GM12878 (cell line): ENCODE results near the gene EVA1A. TPM values are rescaled to one million over a fixed set of nuclear protein-coding genes. Genes with fewer than 3 reads are reported as not detected.

Source experiments
- ATAC-seq: fragments of 200-7000 bp; cut with Tn5 transposase; 3 replicates; pipeline ENCODE4 v1.9.1; 2020; ENCODE audit warnings: mild to moderate bottlenecking, moderate library complexity
- BruUV-seq: library from RNA; stranded (reverse); fragments of 400-500 nt; replicated peaks from 2 replicates; lab custom pipeline; 2021; lab: Mats Ljungman, UMichigan
- CTCF ChIA-PET: fragments of 300-600 bp; sonication (Branson Sonifier 250); formaldehyde crosslinking; extraction: SDS; loops from one replicate; lab custom pipeline; 2021; ENCODE audit warnings: inconsistent platforms; lab: Yijun Ruan, JAX
- POLR2A ChIA-PET: fragments of 350-600 bp; formaldehyde crosslinking; extraction: SDS; loops from one replicate; lab custom pipeline; 2021; ENCODE audit warnings: inconsistent platforms; lab: Charles Lee
- RAD21 ChIA-PET: fragments of 300-600 bp; sonication (Branson Sonifier 250); formaldehyde crosslinking; loops from one replicate; lab custom pipeline; 2023; ENCODE audit warnings: antibody characterized with exemption; ENCODE audit not compliant: unreplicated experiment; lab: Charles Lee
- SMC1A ChIA-PET: fragments of 300-600 bp; sonication (Branson Sonifier 250); formaldehyde crosslinking; loops from one replicate; lab custom pipeline; 2023; ENCODE audit not compliant: unreplicated experiment, uncharacterized antibody; lab: Charles Lee
- DNase-seq: peaks from one replicate; pipeline ENCODE4 v3.0.0-alpha.2; 2011; ENCODE audit warnings: low read depth, low spot score
- FAIRE-seq: peaks from 3 replicates; lab custom pipeline; 2011; peaks lifted over from hg19 to GRCh38; lab: Jason Lieb, UNC
- H2AFZ ChIP-seq: 2 replicates; pipeline ENCODE4 v1.6.0; 2011; ENCODE audit warnings: low read depth, low read length, control low read depth; ENCODE audit not compliant: control insufficient read depth
- H3K27ac ChIP-seq: 2 replicates; pipeline ENCODE4 v1.5.1; 2011; ENCODE audit warnings: control low read depth; ENCODE audit not compliant: control insufficient read depth, insufficient read depth
- H3K27me3 ChIP-seq, 2 experiments: replicated peaks in 1 of 2; 2 replicates each; pipeline versions ENCODE4 v1.6.0 to v1.6.1; 2011; ENCODE audit warnings: low read length in 1 of 2; ENCODE audit not compliant: control insufficient read depth in 2 of 2, insufficient read depth in 2 of 2
- H3K36me3 ChIP-seq, 2 experiments: 2 replicates each; pipeline ENCODE4 v1.5.1; 2011; ENCODE audit warnings: low read length in 1 of 2; ENCODE audit not compliant: control insufficient read depth in 2 of 2, insufficient read depth in 2 of 2
- H3K4me1 ChIP-seq: 2 replicates; pipeline ENCODE4 v1.6.1; 2011; ENCODE audit warnings: mild to moderate bottlenecking, low read length, moderate library complexity, mixed read lengths; ENCODE audit not compliant: control insufficient read depth, insufficient read depth
- H3K4me2 ChIP-seq: 2 replicates; pipeline ENCODE4 v1.6.0; 2011; ENCODE audit warnings: control low read depth; ENCODE audit not compliant: control insufficient read depth, insufficient read depth
- H3K4me3 ChIP-seq: fragments of 200-600 bp; sonication (generic); 2 replicates; pipeline ENCODE4 v1.5.1; 2016
- H3K79me2 ChIP-seq: 2 replicates; pipeline ENCODE4 v1.6.0; 2011; ENCODE audit warnings: low read length; ENCODE audit not compliant: control insufficient read depth, insufficient read depth
- H3K9ac ChIP-seq: 2 replicates; pipeline ENCODE4 v1.8.0; 2011; ENCODE audit warnings: low read length, control low read depth, mixed read lengths; ENCODE audit not compliant: control insufficient read depth, insufficient read depth
- H3K9me3 ChIP-seq: replicated peaks from 3 replicates; pipeline ENCODE4 v1.5.1; 2011; ENCODE audit warnings: mild to moderate bottlenecking, low read length; ENCODE audit not compliant: control insufficient read depth, insufficient read depth
- H4K20me1 ChIP-seq: 2 replicates; pipeline ENCODE4 v1.6.0; 2011; ENCODE audit not compliant: control insufficient read depth, insufficient read depth
- IKZF2 ChIP-seq, 2 experiments: fragments of 450-650 bp; IDR thresholded peaks; 2 replicates each; pipeline ENCODE4 v1.6.1; 2017; ENCODE audit warnings: mild to moderate bottlenecking in 2 of 2, moderate library complexity in 2 of 2
- KAT2A ChIP-seq: conservative IDR thresholded peaks from 2 replicates; pipeline ENCODE4 v1.6.1; 2011; ENCODE audit warnings: low read depth, low read length; ENCODE audit not compliant: control insufficient read depth
- MTA3 ChIP-seq: IDR thresholded peaks from 2 replicates; pipeline ENCODE4 v1.6.1; 2012; ENCODE audit warnings: low read length, inconsistent platforms, borderline replicate concordance
- RAD51 ChIP-seq: fragments of 450-650 bp; IDR thresholded peaks from 2 replicates; pipeline ENCODE4 v1.6.1; 2016; ENCODE audit warnings: moderate library complexity, mild to moderate bottlenecking, inconsistent platforms
- RCOR1 ChIP-seq: conservative IDR thresholded peaks from 2 replicates; pipeline ENCODE4 v1.6.1; 2012; ENCODE audit warnings: low read depth, low read length, improper control_type of control experiment
- RUNX3 ChIP-seq: IDR thresholded peaks from 2 replicates; pipeline ENCODE4 v1.6.1; 2012; ENCODE audit warnings: low read length, inconsistent platforms
- SMAD1 ChIP-seq: fragments of 450-650 bp; IDR thresholded peaks from 2 replicates; pipeline ENCODE4 v1.6.1; 2018; ENCODE audit warnings: mild to moderate bottlenecking, low read depth; ENCODE audit not compliant: partially characterized antibody
- STAT1 ChIP-seq: fragments of 450-650 bp; conservative IDR thresholded peaks from 2 replicates; pipeline ENCODE4 v1.6.1; 2014; ENCODE audit warnings: antibody characterized with exemption, mild to moderate bottlenecking
- TCF3 ChIP-seq: IDR thresholded peaks from 2 replicates; pipeline ENCODE4 v1.6.1; 2012; ENCODE audit warnings: low read depth, mild to moderate bottlenecking, low read length, borderline replicate concordance; ENCODE audit not compliant: insufficient read depth
- ZSCAN29 ChIP-seq: fragments of 450-650 bp; IDR thresholded peaks from 2 replicates; pipeline ENCODE4 v1.6.1; 2017; ENCODE audit warnings: mild to moderate bottlenecking, moderate library complexity
- WGBS: methylation state at CpG from one replicate; pipeline ENCODE4 v1.1.6; 2016; ENCODE audit warnings: low lambda C conversion rate; ENCODE audit not compliant: insufficient replicate concordance, insufficient coverage; ENCODE audit errors: missing lambda C conversion rate; 5-methylcytosine and 5-hydroxymethylcytosine counted together
- in situ Hi-C: fragments of 300-500 bp; cut with MboI; formaldehyde crosslinking; loops from 9 replicates; pipeline ENCODE4 v1.14.3; 2018; ENCODE audit warnings: mixed read lengths
- intact Hi-C: fragments of 100-400 bp; cut with micrococcal nuclease; formaldehyde crosslinking; loops from one replicate; pipeline ENCODE4 v1.14.2; 2022; ENCODE audit not compliant: unreplicated experiment
- polyA plus RNA-seq, 11 experiments: library from polyadenylated mRNA; depleted of rRNA in 4 of 11; unstranded in 6 of 11; stranded (reverse) in 5 of 11; fragments of >200 nt; fragmentation: Nextera tagmentation in 4 of 11; fragmentation: Illumina TruSeq in 1 of 11; extraction: Ambion mirVana in 4 of 11; extraction: Trizol in 1 of 11; gene quantifications; 1 replicate in 1 of 11; 2 replicates in 10 of 11; pipeline versions ENCODE4 v1.2.1 to v1.2.3, GENCODE V29; 2011 to 2016; ENCODE audit warnings: inconsistent platforms in 2 of 11, missing spikeins in 2 of 11, low read depth in 1 of 11
- total RNA-seq, 4 experiments: library from RNA; depleted of rRNA in 3 of 4; stranded (reverse); fragments of >200 nt in 3 of 4; fragmentation: Illumina TruSeq in 1 of 4; extraction: Trizol in 1 of 4; gene quantifications; 2 replicates each; pipeline versions ENCODE4 v1.2.1 to v1.2.3, GENCODE V29; 2013 to 2021
- TF ChIP-seq, protein P1 (sequence below): fragments of 150-350 bp; IDR thresholded peaks from 2 replicates; pipeline ENCODE4 v1.6.1; 2016; ENCODE audit warnings: low read depth, low read length
- TF ChIP-seq, protein P2 (sequence below): fragments of 450-650 bp; IDR thresholded peaks from 2 replicates; pipeline ENCODE4 v1.6.1; 2017; ENCODE audit warnings: mild to moderate bottlenecking, moderate library complexity

EVA1A gene
- total and polyA plus RNA-seq, 10 of the 15 experiments (the other 5 are each of a cell fraction or from before 2014, with no cell fraction given): 0.13 to 1.0 (median 0.34) TPM; not detected in 5

DNA sequence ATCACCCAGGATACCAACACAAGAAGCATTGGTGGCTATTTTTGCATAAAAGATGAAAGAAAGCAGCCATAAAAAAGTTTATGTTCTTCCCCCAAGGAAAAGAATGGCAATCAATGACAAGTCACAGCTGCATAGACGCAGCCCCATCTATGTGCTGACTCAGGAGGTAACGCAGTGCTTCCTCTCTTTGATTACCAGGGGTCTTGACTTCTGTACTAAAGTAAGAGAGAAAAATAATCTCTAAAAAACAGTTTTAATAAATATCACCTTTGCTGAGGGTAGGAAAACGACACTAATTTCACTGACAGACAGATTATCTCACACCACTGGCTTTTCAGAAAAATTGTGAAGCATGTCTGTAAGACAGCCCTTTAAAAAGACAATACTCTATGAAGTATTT, 33.9 kb upstream of the EVA1A start:
- ChIA-PET POLR2A (no interaction called here), CTCF (no interaction called here), RAD21 (no interaction called here), SMC1A (no interaction called here)
- Histone ChIP-seq H3K27me3 (no peaks in the 10 kb centered on the region), H3K4me2 (no peak overlapping the region), H3K4me1 (no peaks in the 10 kb centered on the region), H4K20me1 (no peaks in the 10 kb centered on the region), H2AFZ (no peak overlapping the region), H3K36me3 (no peaks in the 10 kb centered on the region), H3K27ac (no peak overlapping the region), H3K79me2 (no peaks in the 10 kb centered on the region), H3K4me3 (no peak overlapping the region), H3K9ac (no peak overlapping the region), H3K9me3 (no peaks in the 10 kb centered on the region)
- no TSS peak for BruUV-seq
- no peak for FAIRE-seq
- no peak for DNase-seq
- in situ Hi-C loops: no loop called here
- intact Hi-C loops: no loop called here
- ATAC-seq: no peak
- 15% methylated on average over 3 of the region's 3 CpGs for WGBS
- TF ChIP-seq ZSCAN29 (no peak), SMAD1 (no peak), STAT1 (no peak), RUNX3 (no peak), RAD51 (no peak)

DNA sequence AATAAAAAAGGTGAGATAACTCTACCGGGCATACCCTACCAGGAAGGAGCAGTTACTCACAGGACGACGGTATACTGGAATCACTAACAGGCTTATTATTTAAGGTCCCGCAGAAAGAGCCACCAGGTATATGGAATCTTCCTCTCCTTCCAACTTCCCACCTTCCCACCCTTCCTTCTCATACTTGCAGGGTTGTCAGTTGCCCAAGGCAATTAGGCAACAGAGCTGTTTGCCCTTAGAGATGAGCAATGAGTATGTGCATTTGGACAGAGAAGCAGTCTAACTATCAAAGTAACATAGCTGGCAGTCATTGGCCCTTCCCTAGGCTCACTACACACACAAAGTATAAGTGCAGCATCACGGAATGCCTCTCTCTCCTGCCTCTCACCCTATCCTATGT, 32.1 kb upstream of the EVA1A start:
- RAD21 ChIA-PET: no interaction called here
- H2AFZ ChIP-seq: no peak overlapping the region
- DNase-seq (no peak), FAIRE-seq (no peak), ATAC-seq (no peak)
- H3K4me1 ChIP-seq: no peaks in the 10 kb centered on the region
- no peak overlapping the region for H3K9ac ChIP-seq
- H3K4me2 ChIP-seq: no peak overlapping the region
- no peaks in the 10 kb centered on the region for H3K27me3 ChIP-seq
- POLR2A ChIA-PET: no interaction called here
- SMC1A ChIA-PET: no interaction called here
- no peaks in the 10 kb centered on the region for H3K79me2 ChIP-seq
- 77% methylated on average over 5 of the region's 5 CpGs for WGBS
- BruUV-seq: no TSS peak
- CTCF ChIA-PET: no interaction called here
- H3K4me3 ChIP-seq: no peak overlapping the region
- intact Hi-C loops (no loop called here), in situ Hi-C loops (no loop called here)
- H3K36me3 ChIP-seq: no peaks in the 10 kb centered on the region
- no peak overlapping the region for H3K27ac ChIP-seq
- H4K20me1 ChIP-seq: no peaks in the 10 kb centered on the region
- no peaks in the 10 kb centered on the region for H3K9me3 ChIP-seq
- TF ChIP-seq KAT2A (no peak), RCOR1 (no peak), IKZF2 (IDR thresholded peaks at IDR 0.05) (no peak), TCF3 (no peak), MTA3 (no peak)
- TF ChIP-seq, protein P1, sequence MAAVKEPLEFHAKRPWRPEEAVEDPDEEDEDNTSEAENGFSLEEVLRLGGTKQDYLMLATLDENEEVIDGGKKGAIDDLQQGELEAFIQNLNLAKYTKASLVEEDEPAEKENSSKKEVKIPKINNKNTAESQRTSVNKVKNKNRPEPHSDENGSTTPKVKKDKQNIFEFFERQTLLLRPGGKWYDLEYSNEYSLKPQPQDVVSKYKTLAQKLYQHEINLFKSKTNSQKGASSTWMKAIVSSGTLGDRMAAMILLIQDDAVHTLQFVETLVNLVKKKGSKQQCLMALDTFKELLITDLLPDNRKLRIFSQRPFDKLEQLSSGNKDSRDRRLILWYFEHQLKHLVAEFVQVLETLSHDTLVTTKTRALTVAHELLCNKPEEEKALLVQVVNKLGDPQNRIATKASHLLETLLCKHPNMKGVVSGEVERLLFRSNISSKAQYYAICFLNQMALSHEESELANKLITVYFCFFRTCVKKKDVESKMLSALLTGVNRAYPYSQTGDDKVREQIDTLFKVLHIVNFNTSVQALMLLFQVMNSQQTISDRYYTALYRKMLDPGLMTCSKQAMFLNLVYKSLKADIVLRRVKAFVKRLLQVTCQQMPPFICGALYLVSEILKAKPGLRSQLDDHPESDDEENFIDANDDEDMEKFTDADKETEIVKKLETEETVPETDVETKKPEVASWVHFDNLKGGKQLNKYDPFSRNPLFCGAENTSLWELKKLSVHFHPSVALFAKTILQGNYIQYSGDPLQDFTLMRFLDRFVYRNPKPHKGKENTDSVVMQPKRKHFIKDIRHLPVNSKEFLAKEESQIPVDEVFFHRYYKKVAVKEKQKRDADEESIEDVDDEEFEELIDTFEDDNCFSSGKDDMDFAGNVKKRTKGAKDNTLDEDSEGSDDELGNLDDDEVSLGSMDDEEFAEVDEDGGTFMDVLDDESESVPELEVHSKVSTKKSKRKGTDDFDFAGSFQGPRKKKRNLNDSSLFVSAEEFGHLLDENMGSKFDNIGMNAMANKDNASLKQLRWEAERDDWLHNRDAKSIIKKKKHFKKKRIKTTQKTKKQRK: no peak
- TF ChIP-seq, protein P2, sequence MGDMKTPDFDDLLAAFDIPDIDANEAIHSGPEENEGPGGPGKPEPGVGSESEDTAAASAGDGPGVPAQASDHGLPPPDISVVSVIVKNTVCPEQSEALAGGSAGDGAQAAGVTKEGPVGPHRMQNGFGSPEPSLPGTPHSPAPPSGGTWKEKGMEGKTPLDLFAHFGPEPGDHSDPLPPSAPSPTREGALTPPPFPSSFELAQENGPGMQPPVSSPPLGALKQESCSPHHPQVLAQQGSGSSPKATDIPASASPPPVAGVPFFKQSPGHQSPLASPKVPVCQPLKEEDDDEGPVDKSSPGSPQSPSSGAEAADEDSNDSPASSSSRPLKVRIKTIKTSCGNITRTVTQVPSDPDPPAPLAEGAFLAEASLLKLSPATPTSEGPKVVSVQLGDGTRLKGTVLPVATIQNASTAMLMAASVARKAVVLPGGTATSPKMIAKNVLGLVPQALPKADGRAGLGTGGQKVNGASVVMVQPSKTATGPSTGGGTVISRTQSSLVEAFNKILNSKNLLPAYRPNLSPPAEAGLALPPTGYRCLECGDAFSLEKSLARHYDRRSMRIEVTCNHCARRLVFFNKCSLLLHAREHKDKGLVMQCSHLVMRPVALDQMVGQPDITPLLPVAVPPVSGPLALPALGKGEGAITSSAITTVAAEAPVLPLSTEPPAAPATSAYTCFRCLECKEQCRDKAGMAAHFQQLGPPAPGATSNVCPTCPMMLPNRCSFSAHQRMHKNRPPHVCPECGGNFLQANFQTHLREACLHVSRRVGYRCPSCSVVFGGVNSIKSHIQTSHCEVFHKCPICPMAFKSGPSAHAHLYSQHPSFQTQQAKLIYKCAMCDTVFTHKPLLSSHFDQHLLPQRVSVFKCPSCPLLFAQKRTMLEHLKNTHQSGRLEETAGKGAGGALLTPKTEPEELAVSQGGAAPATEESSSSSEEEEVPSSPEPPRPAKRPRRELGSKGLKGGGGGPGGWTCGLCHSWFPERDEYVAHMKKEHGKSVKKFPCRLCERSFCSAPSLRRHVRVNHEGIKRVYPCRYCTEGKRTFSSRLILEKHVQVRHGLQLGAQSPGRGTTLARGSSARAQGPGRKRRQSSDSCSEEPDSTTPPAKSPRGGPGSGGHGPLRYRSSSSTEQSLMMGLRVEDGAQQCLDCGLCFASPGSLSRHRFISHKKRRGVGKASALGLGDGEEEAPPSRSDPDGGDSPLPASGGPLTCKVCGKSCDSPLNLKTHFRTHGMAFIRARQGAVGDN: no peak
